CD4-positive, CD25-positive, alpha-beta regulatory T cell (primary cell): Measurements from ENCODE around the gene SLC1A7. TPM values are rescaled to one million over a fixed set of nuclear protein-coding genes. Genes with fewer than 3 reads are reported as not detected.

Experiments
- ATAC-seq, 2 donors: fragments of 150-1000 bp; cut with Tn5 transposase; one replicate each; pipeline ENCODE4 v1.10.0; 2021; ENCODE audit warnings: low read depth in 2 of 2, moderate number of reproducible peaks in 2 of 2, moderate library complexity in 1 of 2
- DNase-seq, 3 donors: peaks; one replicate each; pipeline versions ENCODE4 v3.0.0 to v3.0.0-alpha.2; 2012 to 2022; ENCODE audit warnings: mixed read lengths in 1 of 3
- H3K27ac ChIP-seq: one replicate; pipeline ENCODE4 v1.7.0; 2013; ENCODE audit warnings: mild to moderate bottlenecking, low read length; ENCODE audit not compliant: insufficient read depth, poor library complexity, severe bottlenecking
- H3K27me3 ChIP-seq: one replicate; pipeline ENCODE4 v1.7.0; 2013; ENCODE audit warnings: low read length; ENCODE audit not compliant: control insufficient read depth, insufficient read depth
- H3K36me3 ChIP-seq: one replicate; pipeline ENCODE4 v1.7.0; 2013; ENCODE audit warnings: mild to moderate bottlenecking, low read length, moderate library complexity; ENCODE audit not compliant: control insufficient read depth, insufficient read depth
- H3K4me1 ChIP-seq: 2 replicates; pipeline ENCODE4 v1.7.0; 2013; ENCODE audit warnings: mild to moderate bottlenecking, low read length; ENCODE audit not compliant: insufficient read depth, control insufficient read depth, poor library complexity, severe bottlenecking
- H3K4me3 ChIP-seq: one replicate; pipeline ENCODE4 v1.7.0; 2013; ENCODE audit warnings: low read depth, mild to moderate bottlenecking, low read length, moderate library complexity
- H3K9me3 ChIP-seq, 2 experiments: 1 replicate in 1 of 2; 2 replicates in 1 of 2; pipeline ENCODE4 v1.7.0; 2013; ENCODE audit warnings: low read length in 2 of 2, mild to moderate bottlenecking in 1 of 2, moderate library complexity in 1 of 2; ENCODE audit not compliant: control insufficient read depth in 2 of 2
- H3K27ac Mint-ChIP-seq, 3 donors: one replicate each; pipeline ENCODE4 v1.8.0; 2020 to 2022; ENCODE audit warnings: mild to moderate bottlenecking in 3 of 3, mixed read lengths in 3 of 3, moderate library complexity in 2 of 3
- H3K27me3 Mint-ChIP-seq: one replicate; pipeline ENCODE4 v1.8.0; 2022; ENCODE audit warnings: mild to moderate bottlenecking, mixed read lengths
- H3K36me3 Mint-ChIP-seq: one replicate; pipeline ENCODE4 v1.8.0; 2020; ENCODE audit warnings: mixed read lengths
- H3K4me1 Mint-ChIP-seq, 4 donors: one replicate each; pipeline ENCODE4 v1.8.0; 2020 to 2022; ENCODE audit warnings: mixed read lengths in 4 of 4, mild to moderate bottlenecking in 1 of 4
- H3K4me3 Mint-ChIP-seq, 4 donors: one replicate each; pipeline ENCODE4 v1.8.0; 2020 to 2022; ENCODE audit warnings: mild to moderate bottlenecking in 4 of 4, mixed read lengths in 4 of 4, moderate library complexity in 3 of 4
- H3K9me3 Mint-ChIP-seq, 7 donors: one replicate each; pipeline ENCODE4 v1.8.0; 2020 to 2022; ENCODE audit warnings: mixed read lengths in 7 of 7, mild to moderate bottlenecking in 3 of 7, moderate library complexity in 2 of 7
- polyA plus RNA-seq, 4 donors: library from polyadenylated mRNA; unstranded; fragments of 300-500 nt; fragmentation: Illumina TruSeq; gene quantifications; one replicate each; pipeline ENCODE4 v1.2.3, GENCODE V29; 2021
- total RNA-seq: library from RNA; stranded (reverse); gene quantifications from one replicate; pipeline ENCODE4 v1.2.3, GENCODE V29; 2022

SLC1A7 gene
- total and polyA plus RNA-seq, 5 donors from 2014 or later = not detected

GRCh38 chr1:53182716-53183094 is 40.3 kb upstream of the SLC1A7 start:
- no peak overlapping the region for H3K27ac ChIP-seq
- ATAC-seq = no peak
- peaks cover 15% of the 10 kb centered on the region for H3K27me3 Mint-ChIP-seq
- H3K36me3 ChIP-seq = no peaks in the 10 kb centered on the region
- no peaks in the 10 kb centered on the region for H3K4me1 Mint-ChIP-seq
- no peaks in the 10 kb centered on the region for H3K9me3 Mint-ChIP-seq
- H3K4me3 ChIP-seq = no peak overlapping the region
- peaks cover 15% of the 10 kb centered on the region for H3K27me3 ChIP-seq
- no peak for DNase-seq
- H3K4me3 Mint-ChIP-seq = no peak overlapping the region
- H3K4me1 ChIP-seq = no peaks in the 10 kb centered on the region
- no peaks in the 10 kb centered on the region for H3K36me3 Mint-ChIP-seq
- no peak overlapping the region for H3K27ac Mint-ChIP-seq
- H3K9me3 ChIP-seq = no peaks in the 10 kb centered on the region

- H3K27me3 ChIP-seq = peaks cover 10% of the 10 kb centered on the region
- H3K4me3 ChIP-seq = peak overlapping the region; percentile 26
- Mint-ChIP-seq H3K36me3 (no peaks in the 10 kb centered on the region), H3K4me1 (no peaks in the 10 kb centered on the region), H3K27ac (no peak overlapping the region), H3K27me3 (peaks cover 15% of the 10 kb centered on the region), H3K4me3 (no peak overlapping the region), H3K9me3 (no peaks in the 10 kb centered on the region)
- H3K9me3 ChIP-seq = no peaks in the 10 kb centered on the region
- no peaks in the 10 kb centered on the region for H3K4me1 ChIP-seq
- peak; percentile 70 to 78 for ATAC-seq
- no peak overlapping the region for H3K27ac ChIP-seq
- DNase-seq = peak; percentile 59 to 86 (median 72)
- no peaks in the 10 kb centered on the region for H3K36me3 ChIP-seq
Observed at GRCh38 chr1:53182111-53182593, 39.7 kb upstream of the SLC1A7 start.

GRCh38 chr1:53180951-53181350 is 38.5 kb upstream of the SLC1A7 start:
- H3K27me3 ChIP-seq = peaks cover 5% of the 10 kb centered on the region
- H3K27ac Mint-ChIP-seq = no peak overlapping the region
- no peak overlapping the region for H3K27ac ChIP-seq
- no peak for DNase-seq
- no peaks in the 10 kb centered on the region for H3K36me3 ChIP-seq
- H3K4me3 ChIP-seq = no peak overlapping the region
- no peaks in the 10 kb centered on the region for H3K4me1 Mint-ChIP-seq
- H3K9me3 ChIP-seq = no peaks in the 10 kb centered on the region
- no peak for ATAC-seq
- H3K4me1 ChIP-seq = no peaks in the 10 kb centered on the region
- no peaks in the 10 kb centered on the region for H3K36me3 Mint-ChIP-seq
- peaks cover 10% of the 10 kb centered on the region for H3K27me3 Mint-ChIP-seq
- H3K9me3 Mint-ChIP-seq = no peaks in the 10 kb centered on the region
- H3K4me3 Mint-ChIP-seq = no peak overlapping the region

- Mint-ChIP-seq H3K27me3 (peaks cover 15% of the 10 kb centered on the region), H3K36me3 (no peaks in the 10 kb centered on the region), H3K27ac (no peak overlapping the region), H3K4me3 (no peak overlapping the region), H3K4me1 (no peaks in the 10 kb centered on the region), H3K9me3 (no peaks in the 10 kb centered on the region)
- H3K36me3 ChIP-seq = no peaks in the 10 kb centered on the region
- H3K4me3 ChIP-seq = no peak overlapping the region
- H3K27me3 ChIP-seq = peaks cover 5% of the 10 kb centered on the region
- no peak overlapping the region for H3K27ac ChIP-seq
- DNase-seq = no peak
- H3K4me1 ChIP-seq = no peaks in the 10 kb centered on the region
- ATAC-seq = no peak
- H3K9me3 ChIP-seq = no peaks in the 10 kb centered on the region
Observed at GRCh38 chr1:53180226-53180625, 37.8 kb upstream of the SLC1A7 start.

GRCh38 chr1:53176452-53177208 is 34.2 kb upstream of the SLC1A7 start:
- ATAC-seq = no peak
- H3K36me3 Mint-ChIP-seq = no peaks in the 10 kb centered on the region
- H3K27ac Mint-ChIP-seq = no peak overlapping the region
- DNase-seq = no peak
- H3K27me3 Mint-ChIP-seq = peaks cover 26% of the 10 kb centered on the region
- Histone ChIP-seq H3K36me3 (no peaks in the 10 kb centered on the region), H3K27me3 (peaks cover 3% of the 10 kb centered on the region), H3K4me1 (no peaks in the 10 kb centered on the region), H3K4me3 (no peak overlapping the region), H3K27ac (no peak overlapping the region), H3K9me3 (no peaks in the 10 kb centered on the region)
- no peak overlapping the region for H3K4me3 Mint-ChIP-seq
- H3K4me1 Mint-ChIP-seq = peaks cover 0 to 6% (median 1%) of the 10 kb centered on the region in 4 donors
- no peaks in the 10 kb centered on the region for H3K9me3 Mint-ChIP-seq

- Histone ChIP-seq H3K27ac (no peak overlapping the region), H3K9me3 (no peaks in the 10 kb centered on the region), H3K4me1 (no peaks in the 10 kb centered on the region), H3K4me3 (no peak overlapping the region), H3K27me3 (no peaks in the 10 kb centered on the region), H3K36me3 (no peaks in the 10 kb centered on the region)
- Mint-ChIP-seq H3K9me3 (no peaks in the 10 kb centered on the region), H3K4me1 (peaks cover 0 to 6% (median 1%) of the 10 kb centered on the region in 4 donors), H3K27ac (no peak overlapping the region), H3K4me3 (no peak overlapping the region), H3K36me3 (no peaks in the 10 kb centered on the region), H3K27me3 (peaks cover 23% of the 10 kb centered on the region)
- no peak for ATAC-seq
- DNase-seq = no peak
Observed at GRCh38 chr1:53174971-53175913, 32.8 kb upstream of the SLC1A7 start.

- Histone ChIP-seq H3K27me3 (no peaks in the 10 kb centered on the region), H3K36me3 (no peaks in the 10 kb centered on the region), H3K4me1 (no peaks in the 10 kb centered on the region), H3K9me3 (no peaks in the 10 kb centered on the region), H3K27ac (no peak overlapping the region), H3K4me3 (no peak overlapping the region)
- Mint-ChIP-seq H3K36me3 (no peaks in the 10 kb centered on the region), H3K9me3 (no peaks in the 10 kb centered on the region), H3K4me1 (peaks cover 0 to 6% (median 1%) of the 10 kb centered on the region in 4 donors), H3K4me3 (no peak overlapping the region), H3K27me3 (peaks cover 31% of the 10 kb centered on the region), H3K27ac (peak overlapping the region in 1 of 3 donors; percentile 24)
- ATAC-seq (no peak), DNase-seq (peak in 1 of 3 donors; percentile 23)
Observed at GRCh38 chr1:53172426-53173128, 30.1 kb upstream of the SLC1A7 start.
